Ishikawa (cell line): ENCODE measurements around the gene RYR3.

Experiments used
- CEBPB ChIP-seq: IDR thresholded peaks from 2 replicates; pipeline ENCODE4 v1.6.1; 2012
- CREB1 ChIP-seq: IDR thresholded peaks from 2 replicates; pipeline ENCODE4 v1.6.1; 2012; ENCODE audit warnings: low read depth
- EGR1 ChIP-seq: IDR thresholded peaks from 2 replicates; pipeline ENCODE4 v1.6.1; 2012
- EP300 ChIP-seq: IDR thresholded peaks from 2 replicates; pipeline ENCODE4 v1.6.1; 2012; ENCODE audit warnings: borderline replicate concordance
- FOXM1 ChIP-seq: IDR thresholded peaks from 2 replicates; pipeline ENCODE4 v1.6.1; 2012; ENCODE audit warnings: low read depth, borderline replicate concordance
- MAX ChIP-seq: IDR thresholded peaks from 2 replicates; pipeline ENCODE4 v1.6.1; 2012
- NFIC ChIP-seq: IDR thresholded peaks from 2 replicates; pipeline ENCODE4 v1.6.1; 2012
- RAD21 ChIP-seq: IDR thresholded peaks from 2 replicates; pipeline ENCODE4 v1.6.1; 2012; ENCODE audit warnings: low read depth
- REST ChIP-seq: IDR thresholded peaks from 2 replicates; pipeline ENCODE4 v1.6.1; 2012; ENCODE audit warnings: low read depth, mild to moderate bottlenecking
- TAF1 ChIP-seq: IDR thresholded peaks from 2 replicates; pipeline ENCODE4 v1.6.1; 2012; ENCODE audit warnings: low read depth, mild to moderate bottlenecking
- TCF12 ChIP-seq: IDR thresholded peaks from 2 replicates; pipeline ENCODE4 v1.6.1; 2012; ENCODE audit warnings: low read depth
- TEAD4 ChIP-seq: IDR thresholded peaks from 2 replicates; pipeline ENCODE4 v1.6.1; 2012
- USF1 ChIP-seq: IDR thresholded peaks from 2 replicates; pipeline ENCODE4 v1.6.1; 2012
- YY1 ChIP-seq: IDR thresholded peaks from 2 replicates; pipeline ENCODE4 v1.6.1; 2012; ENCODE audit warnings: low read depth
- ZBTB7A ChIP-seq: IDR thresholded peaks from 2 replicates; pipeline ENCODE4 v1.6.1; 2012; ENCODE audit warnings: low read depth

RYR3 gene

GRCh38 chr15:33699145-33699544 lies 388.4 kb downstream of the RYR3 start:
- TF ChIP-seq TCF12 = no peak
- no peak for TF ChIP-seq EP300
- no peak for TF ChIP-seq REST
- no peak for TF ChIP-seq FOXM1
- no peak for TF ChIP-seq USF1
- TF ChIP-seq CREB1 = no peak
- TF ChIP-seq EGR1 = no peak
- no peak for TF ChIP-seq YY1
- TF ChIP-seq TEAD4 = no peak
- TF ChIP-seq CEBPB = no peak
- no peak for TF ChIP-seq TAF1
- no peak for TF ChIP-seq RAD21
- TF ChIP-seq MAX = no peak
- no peak for TF ChIP-seq NFIC
- TF ChIP-seq ZBTB7A = no peak

GRCh38 chr15:33699691-33700447 lies 389.1 kb downstream of the RYR3 start:
- TF ChIP-seq MAX (no peak), CEBPB (no peak)

GRCh38 chr15:33700695-33701303 lies 390.0 kb downstream of the RYR3 start:
- no peak for TF ChIP-seq USF1
- no peak for TF ChIP-seq MAX
- peak; percentile 83 for TF ChIP-seq RAD21
- no peak for TF ChIP-seq EGR1
- TF ChIP-seq EP300 = no peak

- TF ChIP-seq TCF12 (no peak), YY1 (no peak), TAF1 (no peak), FOXM1 (no peak), CREB1 (no peak), ZBTB7A (no peak), USF1 (no peak), TEAD4 (no peak), MAX (no peak), CEBPB (no peak), RAD21 (no peak), EP300 (no peak), NFIC (no peak), EGR1 (no peak), REST (no peak)
These were observed 390.5 kb downstream of the RYR3 start for GRCh38 chr15:33701304-33701696.

GRCh38 chr15:33706173-33706572 lies 395.4 kb downstream of the RYR3 start:
- TF ChIP-seq CEBPB (no peak), CREB1 (no peak), TEAD4 (no peak), TAF1 (no peak), ZBTB7A (no peak), RAD21 (no peak), REST (no peak), EGR1 (no peak)
